Activated T-cell treated with anti-CD3 and anti-CD28 coated beads for 4 hours (primary cell): ENCODE data around the gene NUDT9.
"Not testable (repeated sequence)": the region's sequence is repeated elsewhere in the genome, so short reads cannot be mapped to it uniquely, and the experiment has no call there.

Experiments
- DNase-seq: peaks from one replicate; pipeline ENCODE4 v3.0.0-alpha.2; 2020

The NUDT9 gene, protein sequence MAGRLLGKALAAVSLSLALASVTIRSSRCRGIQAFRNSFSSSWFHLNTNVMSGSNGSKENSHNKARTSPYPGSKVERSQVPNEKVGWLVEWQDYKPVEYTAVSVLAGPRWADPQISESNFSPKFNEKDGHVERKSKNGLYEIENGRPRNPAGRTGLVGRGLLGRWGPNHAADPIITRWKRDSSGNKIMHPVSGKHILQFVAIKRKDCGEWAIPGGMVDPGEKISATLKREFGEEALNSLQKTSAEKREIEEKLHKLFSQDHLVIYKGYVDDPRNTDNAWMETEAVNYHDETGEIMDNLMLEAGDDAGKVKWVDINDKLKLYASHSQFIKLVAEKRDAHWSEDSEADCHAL

DNA sequence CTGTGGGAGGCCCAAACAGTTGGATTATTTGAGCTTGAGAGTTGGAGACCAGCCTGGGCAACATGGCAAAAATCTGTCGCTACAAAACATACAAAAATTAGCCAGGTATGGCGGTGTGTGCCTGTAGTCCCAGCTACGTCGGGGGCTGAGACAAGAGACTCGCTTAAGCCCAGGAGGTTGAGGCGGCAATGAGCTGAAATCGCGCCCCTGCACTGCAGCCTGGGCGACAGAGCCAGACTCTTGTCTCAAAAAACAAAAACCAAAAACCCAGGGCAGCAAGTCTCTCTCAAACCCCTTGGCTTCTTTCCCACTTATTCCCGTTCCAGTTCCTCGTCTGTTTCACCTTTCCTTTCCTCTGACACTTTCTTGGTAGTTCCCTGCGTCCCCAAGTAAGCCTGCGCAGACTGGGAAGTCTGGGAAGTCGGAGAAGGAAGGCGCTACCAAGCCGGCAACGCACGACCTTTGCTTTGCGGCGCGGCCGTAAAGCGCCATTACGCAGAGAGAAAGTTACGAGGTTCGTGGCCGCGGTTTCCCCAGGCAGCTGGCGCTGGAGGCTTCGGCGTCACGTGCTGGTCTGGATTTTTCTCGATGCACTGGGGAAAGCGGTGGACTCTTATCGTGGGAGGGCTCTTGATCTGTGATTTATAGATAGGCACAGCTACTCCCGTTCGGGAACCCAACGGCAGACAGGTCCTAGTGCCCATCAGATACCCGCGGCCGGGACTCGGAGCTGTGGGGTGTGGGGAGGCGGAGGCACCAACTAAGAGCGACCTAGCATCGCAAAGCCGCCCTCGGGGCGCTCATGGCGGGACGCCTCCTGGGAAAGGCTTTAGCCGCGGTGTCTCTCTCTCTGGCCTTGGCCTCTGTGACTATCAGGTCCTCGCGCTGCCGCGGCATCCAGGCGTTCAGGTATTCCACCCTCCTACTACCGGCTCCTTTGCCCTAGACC, at the start of gene NUDT9:
Gene NUDT9 (plus strand): TSS at position 470 of the 949 bp plus-strand sequence. CDS start 333 bp downstream, at position 803.
- peak; percentile 78 for DNase-seq

GRCh38 chr4:87375719-87376291, 46.6 kb upstream of the NUDT9 start:
- no peak for DNase-seq

GRCh38 chr4:87377816-87378215, 44.6 kb upstream of the NUDT9 start:
- DNase-seq = no peak

GRCh38 chr4:87382116-87382515, 40.3 kb upstream of the NUDT9 start:
- DNase-seq = no peak

GRCh38 chr4:87382931-87383330, 39.4 kb upstream of the NUDT9 start:
- DNase-seq = no peak

- not testable (repeated sequence) for DNase-seq
Measured at GRCh38 chr4:87384466-87385132, 37.8 kb upstream of the NUDT9 start.

- no peak for DNase-seq
Measured at GRCh38 chr4:87387237-87387636, 35.1 kb upstream of the NUDT9 start.

- no peak for DNase-seq
Measured at GRCh38 chr4:87388901-87389300, 33.5 kb upstream of the NUDT9 start.

DNA sequence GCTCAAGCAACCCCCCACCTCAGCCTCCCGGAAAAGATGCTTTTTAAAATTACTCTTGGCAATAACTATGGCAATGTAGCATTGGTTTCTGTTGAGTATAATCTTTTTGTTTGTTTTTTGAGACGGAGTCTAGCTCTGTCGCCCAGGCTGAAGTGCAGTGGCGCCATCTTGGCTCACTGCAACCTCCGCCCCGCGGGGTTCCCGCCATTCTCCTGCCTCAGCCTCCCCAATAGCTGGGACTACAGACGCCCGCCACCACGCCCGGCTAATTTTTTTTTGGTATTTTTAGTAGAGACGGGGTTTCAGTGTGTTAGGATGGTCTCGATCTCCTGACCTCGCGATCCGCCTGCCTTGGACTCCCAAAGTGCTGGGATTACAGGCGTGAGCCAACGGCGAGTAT, 32.3 kb upstream of the NUDT9 start:
- DNase-seq = not testable (repeated sequence)

DNA sequence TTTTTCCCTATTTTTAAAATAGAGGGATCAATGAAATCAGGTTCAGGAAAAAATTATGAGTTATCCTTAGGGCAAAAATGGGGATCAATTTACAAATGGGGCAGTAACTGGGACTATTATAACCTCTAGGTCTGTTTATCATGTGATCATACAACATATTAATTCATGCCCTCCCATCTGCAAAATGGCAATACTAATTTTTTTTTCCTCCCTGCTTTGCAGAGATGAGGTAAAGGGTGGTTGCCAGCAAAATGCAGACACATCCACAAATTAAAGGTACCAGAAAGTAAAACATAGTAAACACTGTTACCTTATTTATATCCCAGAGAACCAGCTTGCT, 31.9 kb upstream of the NUDT9 start:
- DNase-seq = no peak

- peak; percentile 57 for DNase-seq
Measured at GRCh38 chr4:87390891-87391575, 31.3 kb upstream of the NUDT9 start, which contains the start of gene HSD17B11. TSS of gene HSD17B11 (minus strand) at chr4:87391188. CDS start at chr4:87391070, 118 bp downstream.

GRCh38 chr4:87391576-87392054, 30.8 kb upstream of the NUDT9 start:
- DNase-seq = no peak

DNA sequence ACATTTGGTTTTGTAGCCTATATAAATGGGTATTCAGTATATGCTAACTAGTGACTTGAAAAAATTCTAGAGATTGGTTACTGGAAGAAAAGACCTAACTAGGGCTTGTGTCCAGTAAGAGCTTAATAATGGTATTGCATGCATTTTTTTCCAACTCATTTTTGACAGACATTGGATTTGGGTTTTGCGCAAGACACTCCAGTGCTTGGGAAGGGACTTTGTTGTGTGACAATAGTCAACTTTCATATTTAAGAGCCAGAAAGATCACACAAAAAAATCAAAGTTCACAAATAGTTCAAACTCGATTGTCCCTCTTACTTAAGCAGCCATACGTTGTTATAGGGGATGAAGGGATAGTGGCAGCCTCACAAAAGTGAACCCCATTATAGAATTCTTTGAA, 30.2 kb upstream of the NUDT9 start:
- no peak for DNase-seq

DNA sequence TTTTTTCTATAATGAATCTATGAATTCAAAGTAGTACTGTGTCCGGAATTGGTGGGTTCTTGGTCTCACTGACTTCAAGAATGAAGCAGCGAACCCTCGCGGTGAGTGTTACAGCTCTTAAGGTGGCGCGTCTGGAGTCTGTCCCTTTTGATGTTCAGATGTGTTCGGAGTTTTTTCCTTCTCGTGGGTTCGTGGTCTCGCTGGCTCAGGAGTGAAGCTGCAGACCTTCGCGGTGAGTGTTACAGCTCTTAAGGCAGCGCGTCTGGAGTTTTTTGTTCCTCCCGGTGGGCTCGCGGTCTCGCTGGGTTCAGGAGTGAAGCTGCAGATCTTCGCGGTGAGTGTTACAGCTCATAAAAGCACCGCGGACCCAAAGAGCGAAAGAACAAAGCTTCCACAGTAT, 27.3 kb upstream of the NUDT9 start:
- not testable (repeated sequence) for DNase-seq

DNA sequence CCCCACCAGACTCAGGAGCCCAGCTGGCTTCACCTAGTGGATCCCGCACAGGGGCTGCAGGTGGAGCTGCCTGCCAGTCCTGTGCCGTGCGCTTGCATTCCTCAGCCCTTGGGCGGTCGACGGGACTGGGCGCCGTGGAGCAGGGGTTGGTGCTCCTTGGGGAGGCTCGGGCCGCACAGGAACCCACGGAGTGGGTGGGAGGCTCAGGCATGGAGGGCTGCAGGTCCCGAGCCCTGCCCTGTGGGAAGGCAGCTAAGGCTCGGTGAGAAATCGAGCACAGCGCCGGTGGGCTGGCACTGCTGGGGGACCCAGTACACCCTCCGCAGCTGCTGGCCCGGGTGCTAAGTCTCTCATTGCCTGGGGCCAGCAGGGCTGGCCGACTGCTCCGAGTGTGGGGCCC, 26.5 kb upstream of the NUDT9 start:
- DNase-seq = not testable (repeated sequence)

- DNase-seq = no peak
Measured at GRCh38 chr4:87399148-87399547, 23.2 kb upstream of the NUDT9 start.

GRCh38 chr4:87399954-87400353, 22.4 kb upstream of the NUDT9 start:
- no peak for DNase-seq

DNA sequence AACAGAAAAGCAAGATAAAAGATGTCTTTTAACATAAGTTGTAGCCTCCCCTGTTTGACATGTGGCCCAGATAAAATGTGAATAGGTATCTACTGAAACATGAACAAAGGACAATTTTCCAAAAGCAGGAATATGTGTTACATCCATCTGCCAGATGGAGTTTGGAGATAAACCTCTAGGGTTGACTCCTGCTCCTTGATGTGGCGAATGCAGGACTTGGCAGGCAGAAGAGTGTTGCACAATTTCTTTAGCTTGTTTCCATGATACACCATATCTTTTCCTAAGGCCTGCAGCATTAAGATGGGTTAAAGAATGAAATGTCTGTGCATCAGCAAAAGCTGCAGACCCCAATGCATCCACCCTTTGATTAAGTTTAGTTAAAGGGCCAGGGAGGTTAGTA, 18.6 kb upstream of the NUDT9 start:
- DNase-seq = not testable (repeated sequence)

- DNase-seq = no peak
Measured at GRCh38 chr4:87405211-87405820, 17.1 kb upstream of the NUDT9 start.

DNA sequence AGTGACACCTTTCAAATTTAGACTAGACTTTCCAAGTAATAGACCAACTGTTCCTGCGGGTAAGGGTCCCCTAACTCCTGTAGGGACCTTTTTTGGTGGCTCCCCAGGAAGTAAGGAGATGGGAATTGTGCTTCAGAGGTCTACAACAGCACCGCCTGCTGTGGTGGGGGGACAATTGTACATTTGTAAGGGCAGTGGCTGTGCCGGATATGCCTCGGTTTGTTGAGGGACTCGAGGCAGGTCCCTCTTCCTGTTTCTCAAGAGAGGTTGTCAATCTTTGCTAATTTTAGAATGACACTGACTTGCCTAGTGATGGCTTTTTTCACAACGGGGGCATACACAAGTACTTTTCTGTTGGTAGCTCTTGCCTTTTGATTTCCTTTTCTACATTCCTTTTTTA, 15.9 kb upstream of the NUDT9 start:
- no peak for DNase-seq

- not testable (repeated sequence) for DNase-seq
Measured at GRCh38 chr4:87406902-87407301, 15.5 kb upstream of the NUDT9 start.
